ENCODE data around the gene CD53.

The CD53 gene

DNA sequence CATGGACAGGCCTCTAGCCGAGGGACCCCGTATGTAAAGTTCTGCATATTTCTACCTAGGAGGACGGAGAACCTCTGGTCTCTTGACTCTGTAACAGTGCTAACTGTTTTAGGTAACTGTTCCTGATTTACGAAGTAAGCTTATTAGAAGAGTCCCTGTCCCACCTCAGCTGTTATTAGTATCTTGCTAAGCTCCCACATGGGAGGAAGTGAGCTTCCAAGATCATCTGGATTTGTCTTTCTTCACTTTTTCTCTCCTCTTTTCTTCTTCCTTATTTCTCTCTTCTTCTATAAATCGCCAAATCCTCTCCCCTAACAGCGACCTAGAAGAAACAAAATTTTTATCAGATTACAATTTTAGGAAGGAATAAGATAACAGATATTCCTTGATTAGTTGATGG lies 4.4 kb downstream of the CD53 start:
- no peak for DNase-seq

DNA sequence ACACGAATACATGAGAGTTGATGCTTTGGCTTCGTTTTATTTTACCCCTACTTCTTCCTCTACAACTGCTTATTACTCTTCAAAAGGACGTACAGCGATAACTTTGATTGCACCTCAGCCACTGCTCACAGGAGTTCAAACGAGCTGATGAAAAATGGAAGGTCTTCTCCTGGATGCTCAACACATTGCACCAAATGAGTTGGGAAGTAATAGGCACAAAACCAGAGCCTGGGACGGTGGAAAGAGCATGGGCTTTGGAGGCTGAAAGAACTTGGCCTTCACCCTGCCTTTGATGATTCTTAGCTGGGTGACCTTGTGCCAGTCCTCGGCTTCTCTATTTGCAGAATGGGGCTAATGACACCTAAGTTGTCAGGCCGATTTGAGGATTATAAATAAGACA lies 4.8 kb downstream of the CD53 start:
- no peak for DNase-seq

DNA sequence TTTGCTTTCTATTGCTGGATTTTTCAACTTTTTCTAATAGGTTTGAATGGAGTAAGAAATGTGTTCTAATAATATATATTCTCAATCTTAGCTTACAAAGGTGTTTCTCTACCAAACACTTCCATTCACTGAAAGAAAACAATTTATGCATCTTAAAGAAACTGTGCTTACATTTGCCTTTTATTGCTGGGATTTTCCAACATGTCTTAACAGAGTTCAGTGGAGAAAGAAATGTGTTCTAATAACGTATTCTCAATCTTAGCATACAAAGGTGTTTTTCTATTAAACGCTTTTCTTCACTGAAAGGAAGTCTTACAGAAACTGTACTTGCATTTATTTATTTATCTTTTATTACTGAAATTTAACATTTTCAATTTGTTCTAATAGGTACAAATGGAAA lies 5.6 kb downstream of the CD53 start:
- no peak for DNase-seq

DNA sequence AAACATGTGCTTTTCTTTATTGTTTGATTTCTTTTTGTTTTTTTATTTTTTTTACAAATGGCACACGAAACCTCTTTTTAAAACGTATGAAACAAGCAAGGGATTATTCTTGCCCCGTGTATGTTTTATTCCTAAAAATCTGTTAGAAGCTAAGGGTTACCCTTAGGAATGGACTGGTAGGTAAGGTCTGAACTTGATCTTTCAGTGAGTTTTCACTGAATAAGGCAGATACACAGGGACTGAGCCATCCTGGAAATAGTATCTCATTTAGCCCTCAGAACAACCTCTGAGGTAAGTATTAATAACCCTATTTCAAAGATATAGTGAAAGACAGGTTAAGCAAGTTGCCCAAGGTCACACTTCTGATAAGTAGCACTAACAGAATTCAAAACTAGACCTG lies 6.0 kb downstream of the CD53 start:
- DNase-seq: no peak

DNA sequence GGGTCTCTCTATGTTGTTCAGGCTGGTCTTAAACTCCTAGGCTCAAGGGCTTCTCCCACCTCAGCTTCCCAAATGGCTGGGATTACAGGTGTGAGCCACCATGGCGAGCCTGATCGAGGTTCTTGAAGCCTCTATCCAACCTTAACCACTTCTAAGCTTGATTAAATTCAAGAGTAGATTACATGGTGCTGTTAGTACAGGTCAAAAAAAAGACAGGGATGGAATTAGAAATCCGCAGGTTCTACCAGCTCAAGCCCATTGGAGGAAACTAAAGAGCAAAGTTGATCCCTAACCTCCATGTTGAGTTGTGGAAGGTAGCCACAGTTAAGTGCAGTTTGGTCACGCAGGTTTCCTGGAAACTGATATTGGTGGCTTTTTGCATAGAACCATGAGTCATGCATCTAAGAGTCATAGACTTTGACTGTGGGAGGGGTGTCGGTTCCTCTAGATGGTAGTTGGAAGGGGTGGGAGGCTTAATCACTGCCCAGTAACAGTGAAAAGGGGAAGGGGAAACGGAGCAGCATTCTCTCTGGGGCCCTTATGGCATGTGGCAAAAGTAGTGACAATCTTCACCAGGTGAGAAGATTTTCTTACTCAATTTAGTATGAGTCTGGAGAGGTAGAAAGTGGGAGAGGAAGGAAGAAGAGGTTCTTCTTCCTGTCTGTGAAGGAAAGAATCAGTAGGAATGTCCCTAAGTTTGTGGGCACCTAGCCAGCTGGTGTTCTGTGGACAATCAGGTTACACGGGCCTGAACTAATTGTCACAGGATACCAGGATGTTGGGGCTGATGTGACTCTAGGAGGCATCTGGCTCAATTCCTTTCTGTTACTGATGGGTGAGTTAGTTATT lies 7.0 kb downstream of the CD53 start:
- DNase-seq: no peak

DNA sequence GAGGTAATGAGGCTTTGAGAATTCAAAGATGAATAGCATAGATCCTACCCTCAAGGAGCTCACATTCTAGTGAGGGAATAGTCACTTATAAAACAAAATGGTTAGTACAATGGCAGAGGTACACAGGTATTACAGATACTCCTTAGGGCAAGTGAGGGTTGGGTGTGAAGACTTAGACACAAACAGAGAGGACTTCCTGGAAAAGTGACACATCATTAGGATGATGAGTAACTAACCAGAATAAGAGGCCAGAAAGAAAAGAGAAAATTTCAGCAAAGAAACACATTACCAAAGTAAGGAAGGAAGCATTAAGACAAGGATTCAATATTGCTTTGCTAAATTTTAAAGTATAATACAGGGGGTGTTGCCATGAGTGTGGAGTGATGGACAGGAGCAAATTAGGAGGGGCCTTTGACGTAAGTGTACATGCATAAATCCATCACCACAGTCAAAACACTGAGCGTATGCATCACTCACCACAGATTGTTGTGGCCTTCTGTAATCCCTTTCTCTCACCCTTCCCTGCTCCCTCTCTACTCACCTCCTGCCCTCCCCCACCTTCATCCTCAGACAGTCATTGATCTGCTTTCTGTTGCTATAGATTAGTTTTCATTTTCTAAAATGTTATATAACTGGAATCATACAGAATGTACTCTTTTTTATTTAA lies 7.9 kb downstream of the CD53 start:
- no peak for DNase-seq

DNA sequence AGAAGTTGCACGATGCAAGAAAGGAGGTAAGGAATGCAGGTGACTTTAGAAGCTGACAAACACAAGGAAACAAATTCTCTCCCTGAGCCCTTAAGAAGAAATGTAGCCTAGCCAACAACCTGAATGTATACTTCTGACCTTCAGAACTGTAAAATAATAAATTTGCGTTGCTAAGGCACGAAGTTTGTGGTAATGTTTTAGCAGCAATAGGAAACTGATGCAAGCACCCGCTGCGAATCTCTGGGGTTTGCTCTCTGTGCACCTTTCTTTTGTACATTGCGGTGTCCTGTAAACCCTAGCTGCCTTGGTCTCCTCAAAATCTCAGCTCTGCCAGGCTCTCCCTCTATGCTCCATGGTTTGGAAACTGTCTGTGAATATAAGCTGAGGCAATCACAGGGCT lies 15.1 kb downstream of the CD53 start:
- no peak for DNase-seq

DNA sequence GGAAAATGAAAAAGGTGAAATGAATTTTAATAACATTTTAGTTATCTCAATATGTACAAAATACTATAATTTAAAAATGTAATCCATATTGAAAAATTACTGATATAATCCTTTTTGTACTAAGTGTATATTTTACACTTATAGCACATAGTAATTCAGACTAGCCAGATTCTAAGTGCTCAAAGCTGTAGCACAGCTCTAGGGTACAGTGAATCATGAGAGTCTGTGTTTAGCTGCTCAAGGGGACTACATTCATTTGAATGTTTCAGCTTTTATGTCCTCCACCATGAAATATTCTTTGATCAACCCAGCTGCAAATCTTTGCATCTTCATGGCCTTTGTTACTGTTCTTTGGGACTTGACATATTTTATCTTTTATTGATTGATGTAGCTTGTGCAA lies 15.7 kb downstream of the CD53 start:
- DNase-seq: no peak

DNA sequence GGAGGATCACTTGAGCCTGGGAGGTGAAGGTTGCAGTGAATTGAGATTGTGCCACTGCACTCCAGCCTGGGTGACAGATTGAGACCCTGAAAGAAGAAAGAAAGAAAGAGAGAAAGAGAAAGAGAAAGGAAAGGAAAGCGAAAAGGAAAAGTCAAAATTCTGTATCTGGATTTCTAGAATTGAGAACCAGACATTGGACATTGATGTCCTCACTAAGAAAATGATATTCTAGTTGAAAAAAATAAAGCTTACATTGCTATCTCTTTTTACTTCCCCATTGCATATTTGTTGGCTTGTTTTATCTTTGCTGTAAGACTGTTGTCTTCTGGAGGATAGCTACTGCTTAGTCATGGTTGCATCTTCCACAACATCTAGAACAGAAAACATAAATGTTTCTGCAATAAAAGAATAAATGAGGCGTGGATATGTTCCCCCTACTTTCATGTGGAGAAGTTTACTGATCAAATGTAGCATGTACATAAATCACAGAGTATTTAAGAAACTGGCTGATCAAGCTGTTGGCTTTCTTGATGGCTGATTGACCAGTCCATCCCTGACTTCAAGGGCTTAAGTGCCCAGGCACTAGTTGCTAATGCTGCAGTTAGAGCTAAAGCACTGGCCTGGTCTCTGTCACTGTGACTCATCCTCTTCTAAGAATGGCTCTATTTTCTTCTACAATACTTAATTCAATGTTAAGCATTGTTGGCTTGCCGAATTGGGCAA lies 17.7 kb downstream of the CD53 start:
- no peak for DNase-seq

DNA sequence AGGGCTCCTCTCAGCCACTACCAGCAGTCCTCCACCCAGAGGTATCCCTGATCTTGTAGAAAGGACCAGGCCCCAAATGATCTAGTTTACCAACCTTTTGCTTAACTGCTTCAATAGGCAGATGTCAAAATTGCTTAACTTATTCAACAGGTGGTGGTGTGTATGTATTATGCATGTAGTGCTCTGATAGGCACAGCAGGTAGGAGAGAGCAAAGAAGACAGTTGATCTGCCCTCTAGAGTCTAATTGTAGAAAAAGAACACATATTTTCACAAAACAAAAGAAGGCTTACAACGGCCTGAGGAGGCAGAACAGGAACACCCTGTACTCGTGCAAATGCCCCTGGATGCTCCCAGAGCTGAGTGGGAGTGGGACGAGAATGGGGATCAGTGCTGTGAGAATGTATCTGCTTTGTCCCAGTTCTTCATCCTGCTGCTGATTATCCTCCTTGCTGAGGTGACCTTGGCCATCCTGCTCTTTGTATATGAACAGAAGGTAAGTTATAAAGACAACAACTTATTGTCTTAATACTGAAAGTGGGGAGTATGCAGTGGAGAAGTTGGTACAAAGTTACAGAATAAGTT lies 21.1 kb downstream of the CD53 start:
- DNase-seq: no peak

DNA sequence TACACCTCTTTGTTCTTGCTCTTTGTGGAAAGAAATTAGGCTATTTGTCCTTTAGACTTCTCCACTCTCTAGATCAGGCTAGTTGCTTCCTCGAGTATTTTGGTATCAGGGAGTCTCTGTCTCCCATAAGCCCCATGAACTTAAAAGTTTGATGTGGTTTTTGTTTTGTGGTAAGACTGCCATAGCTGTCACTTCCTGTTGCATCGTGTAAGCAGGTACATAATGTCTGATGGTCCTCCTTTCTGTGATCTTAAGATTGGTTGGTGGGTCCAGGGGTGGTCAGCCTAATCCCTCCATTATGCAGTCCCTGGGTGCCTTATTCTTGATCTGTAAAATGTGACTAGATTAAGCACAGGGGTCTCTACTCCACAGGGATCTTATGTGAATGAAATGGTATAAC lies 23.1 kb downstream of the CD53 start:
- no peak for DNase-seq

DNA sequence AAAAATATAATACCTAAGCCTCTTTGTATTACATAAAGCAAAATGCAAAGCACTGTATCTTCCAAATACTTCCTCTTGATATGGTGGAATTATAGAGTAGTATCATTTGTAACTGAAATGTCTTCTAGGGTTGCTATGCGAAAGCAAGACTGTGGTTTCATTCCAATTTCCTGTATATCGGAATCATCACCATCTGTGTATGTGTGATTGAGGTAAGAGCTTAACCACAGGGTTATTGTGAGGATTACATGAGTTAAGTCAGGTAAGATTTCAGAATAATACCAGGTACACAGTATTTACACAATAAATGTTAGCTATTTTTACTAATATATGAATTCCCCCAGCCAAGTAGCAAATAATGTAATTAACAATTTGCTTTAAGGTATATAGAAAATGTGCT lies 24.7 kb downstream of the CD53 start:
- no peak for DNase-seq

DNA sequence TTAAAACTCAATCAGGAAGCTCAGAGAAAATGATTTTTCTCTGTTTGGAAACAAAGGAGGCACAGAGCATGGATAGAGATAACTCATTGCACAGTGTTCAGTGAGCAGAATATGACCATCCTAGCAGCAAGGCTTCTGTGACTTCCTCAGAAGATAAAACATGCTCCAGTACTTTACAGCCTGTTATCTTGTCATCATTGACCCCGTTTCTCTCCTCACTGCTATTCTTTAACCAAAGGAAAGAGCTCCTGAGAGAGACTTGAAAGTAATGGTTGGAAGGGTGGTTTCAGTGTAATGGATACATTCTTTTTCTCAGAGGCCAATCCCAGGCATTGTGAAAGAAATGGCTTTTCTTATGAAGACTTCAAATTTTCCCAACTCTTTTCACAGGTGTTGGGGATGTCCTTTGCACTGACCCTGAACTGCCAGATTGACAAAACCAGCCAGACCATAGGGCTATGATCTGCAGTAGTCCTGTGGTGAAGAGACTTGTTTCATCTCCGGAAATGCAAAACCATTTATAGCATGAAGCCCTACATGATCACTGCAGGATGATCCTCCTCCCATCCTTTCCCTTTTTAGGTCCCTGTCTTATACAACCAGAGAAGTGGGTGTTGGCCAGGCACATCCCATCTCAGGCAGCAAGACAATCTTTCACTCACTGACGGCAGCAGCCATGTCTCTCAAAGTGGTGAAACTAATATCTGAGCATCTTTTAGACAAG lies 25.9 kb downstream of the CD53 start:
- DNase-seq: no peak

DNA sequence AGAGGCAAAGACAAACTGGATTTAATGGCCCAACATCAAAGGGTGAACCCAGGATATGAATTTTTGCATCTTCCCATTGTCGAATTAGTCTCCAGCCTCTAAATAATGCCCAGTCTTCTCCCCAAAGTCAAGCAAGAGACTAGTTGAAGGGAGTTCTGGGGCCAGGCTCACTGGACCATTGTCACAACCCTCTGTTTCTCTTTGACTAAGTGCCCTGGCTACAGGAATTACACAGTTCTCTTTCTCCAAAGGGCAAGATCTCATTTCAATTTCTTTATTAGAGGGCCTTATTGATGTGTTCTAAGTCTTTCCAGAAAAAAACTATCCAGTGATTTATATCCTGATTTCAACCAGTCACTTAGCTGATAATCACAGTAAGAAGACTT lies 26.5 kb downstream of the CD53 start:
- DNase-seq: no peak

DNA sequence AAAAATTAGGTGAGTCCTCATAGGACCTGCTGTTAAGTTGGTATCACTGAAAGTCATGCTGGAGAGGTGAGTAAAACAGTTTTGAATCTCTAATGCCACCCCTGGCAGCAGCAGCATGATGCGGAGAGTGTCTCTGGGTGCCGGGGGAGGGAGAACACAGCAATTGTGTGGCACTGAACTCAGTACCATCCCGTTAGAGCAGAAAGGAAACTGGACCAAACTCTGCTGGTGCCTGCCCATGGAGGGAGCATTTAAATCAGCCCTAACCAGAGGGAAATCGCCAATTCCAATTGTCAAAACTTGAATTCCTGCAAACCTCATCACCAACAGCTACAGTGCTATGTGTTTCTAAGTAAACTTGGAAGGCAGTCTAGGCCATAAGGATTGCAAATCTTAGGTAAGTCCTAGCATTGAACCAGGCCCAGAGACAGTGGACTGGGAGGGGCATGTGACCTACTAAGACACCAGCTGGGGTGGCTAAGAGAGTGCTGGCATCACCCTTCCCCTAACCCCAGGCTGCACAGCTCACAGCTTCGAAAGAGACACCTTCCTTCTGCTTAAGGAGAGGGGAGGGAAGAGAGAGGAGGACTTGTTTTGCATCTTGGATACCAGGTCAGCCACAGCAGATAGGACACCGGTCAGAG lies 30.0 kb downstream of the CD53 start:
- no peak for DNase-seq

DNA sequence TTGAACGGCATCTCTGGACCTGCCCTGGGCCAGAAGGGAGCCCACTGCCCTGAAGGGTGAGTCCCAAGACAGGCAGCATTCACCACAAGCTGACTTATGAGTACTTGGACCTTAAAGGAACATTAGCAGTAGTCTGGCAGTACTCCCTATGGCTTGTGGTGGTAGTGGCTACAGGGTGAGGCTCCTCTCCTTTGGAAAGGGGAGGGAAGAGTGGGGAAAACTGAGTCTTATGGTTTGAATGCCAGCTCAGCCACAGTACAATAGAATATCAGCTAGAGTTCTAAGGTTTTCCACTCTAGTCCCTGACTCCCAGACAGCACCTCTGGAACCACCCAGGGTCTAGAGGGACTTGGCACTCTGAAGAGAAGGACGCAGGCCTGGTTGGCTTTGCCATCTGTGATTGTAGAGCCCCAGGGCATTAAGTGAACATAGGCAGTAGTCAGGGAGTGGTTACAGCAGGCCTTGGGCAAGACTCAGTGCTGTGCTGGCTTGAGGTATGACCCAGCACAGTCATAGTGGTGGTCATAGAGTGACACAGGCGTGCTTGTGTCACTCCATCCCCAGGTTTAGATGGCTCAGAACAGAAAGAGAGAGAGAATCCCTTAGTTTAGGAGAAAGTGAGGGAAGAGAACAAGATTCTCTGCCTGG lies 31.0 kb downstream of the CD53 start:
- DNase-seq: no peak

DNA sequence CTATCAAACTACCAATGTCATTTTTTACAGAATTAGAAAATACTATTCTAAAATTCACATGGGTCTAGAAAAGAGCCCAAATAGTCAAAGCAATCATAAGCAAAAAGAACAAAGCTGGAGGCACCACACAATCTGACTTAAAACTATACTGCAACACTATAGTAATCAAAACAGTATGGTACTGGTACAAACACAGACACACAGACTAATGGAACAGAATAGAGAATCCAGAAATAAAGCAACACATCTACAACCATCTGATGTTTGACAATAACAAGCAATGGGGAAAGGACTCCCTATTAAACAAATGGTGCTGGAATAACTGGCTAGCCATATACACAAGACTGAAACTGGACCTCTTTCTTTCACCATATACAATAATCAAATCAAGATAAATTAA lies 39.8 kb downstream of the CD53 start:
- DNase-seq: no peak

DNA sequence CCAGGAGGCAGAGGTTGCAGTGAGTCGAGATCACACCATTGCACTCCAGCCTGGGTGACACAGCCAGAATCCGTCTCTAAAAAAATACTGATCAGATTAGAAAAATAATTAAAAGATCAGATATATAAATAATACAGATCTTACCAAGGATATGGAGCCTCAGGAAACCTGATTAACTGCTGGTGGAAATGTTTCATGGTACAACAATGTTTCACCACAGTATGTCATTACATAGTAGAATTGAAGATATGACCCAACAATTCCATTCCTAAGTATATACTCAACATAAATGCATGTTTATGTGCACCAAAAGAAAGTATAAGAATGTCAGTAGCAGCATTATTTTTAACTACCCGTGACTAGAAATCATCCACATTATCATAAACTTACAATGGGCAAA lies 41.7 kb downstream of the CD53 start:
- no peak for DNase-seq

DNA sequence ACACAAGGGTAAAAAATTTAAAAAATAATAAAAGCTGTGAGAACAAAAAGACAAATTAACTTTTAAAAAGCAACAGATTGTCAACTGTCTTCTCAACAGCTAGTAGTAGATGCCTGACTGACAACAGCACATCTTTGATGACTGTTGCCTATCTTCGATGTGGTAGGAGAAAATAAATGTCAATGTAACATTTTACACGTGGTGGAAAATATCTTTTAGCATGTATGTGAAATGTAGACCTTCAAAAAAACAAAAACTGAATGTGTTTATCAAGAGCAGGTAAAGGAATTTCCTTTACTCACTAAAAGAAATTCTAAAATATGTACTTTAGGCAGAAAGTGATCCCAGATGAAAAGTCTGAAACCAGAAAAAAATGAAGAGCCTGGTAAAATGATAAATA lies 42.9 kb downstream of the CD53 start:
- no peak for DNase-seq

DNA sequence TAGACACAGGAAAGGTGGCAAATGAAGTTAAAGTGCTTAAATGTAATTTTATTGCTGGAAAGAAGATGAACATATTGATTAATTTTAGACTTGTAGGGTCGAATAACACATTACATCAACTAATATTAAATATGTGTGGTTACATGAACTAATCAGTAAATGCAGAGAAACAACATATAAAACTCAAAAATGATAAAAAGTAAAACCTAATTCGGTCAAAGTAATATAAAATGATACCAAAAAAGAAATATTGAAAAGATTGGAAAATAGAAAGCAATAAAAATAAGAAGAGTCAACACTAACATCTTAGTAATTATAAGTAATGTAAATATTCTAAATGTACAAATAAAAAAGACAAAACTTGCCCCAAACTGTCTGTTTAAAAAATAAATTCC lies 43.3 kb downstream of the CD53 start:
- no peak for DNase-seq

DNA sequence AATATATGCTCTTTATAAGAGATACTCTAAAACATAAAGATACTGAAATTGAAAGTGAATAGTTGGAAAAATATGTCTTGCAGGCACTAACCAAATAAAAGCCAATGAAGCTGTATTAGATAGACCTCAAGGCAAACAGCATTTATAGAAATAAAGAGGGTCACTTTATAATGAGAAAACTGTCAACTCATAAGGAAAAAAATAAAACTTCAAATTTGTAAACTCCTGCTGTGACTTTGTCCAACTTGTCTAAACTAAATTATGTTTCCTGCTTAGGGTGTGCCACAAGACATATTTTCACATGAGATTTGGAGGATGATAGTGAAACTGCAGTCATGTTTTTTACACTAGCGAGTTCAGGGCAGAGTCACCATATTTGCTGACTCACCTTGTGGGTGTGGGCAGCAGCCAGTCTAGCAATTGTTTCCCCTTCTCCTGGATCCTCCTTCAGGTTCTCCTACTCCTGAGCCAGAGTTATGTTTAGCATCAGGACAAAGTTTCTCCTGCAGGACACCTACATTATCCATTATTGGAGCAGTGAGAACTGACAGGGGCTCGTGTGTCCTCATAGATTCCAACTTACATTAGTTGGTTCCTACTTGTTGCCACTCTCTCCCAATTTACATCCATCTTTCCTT lies 43.8 kb downstream of the CD53 start:
- DNase-seq: no peak

DNA sequence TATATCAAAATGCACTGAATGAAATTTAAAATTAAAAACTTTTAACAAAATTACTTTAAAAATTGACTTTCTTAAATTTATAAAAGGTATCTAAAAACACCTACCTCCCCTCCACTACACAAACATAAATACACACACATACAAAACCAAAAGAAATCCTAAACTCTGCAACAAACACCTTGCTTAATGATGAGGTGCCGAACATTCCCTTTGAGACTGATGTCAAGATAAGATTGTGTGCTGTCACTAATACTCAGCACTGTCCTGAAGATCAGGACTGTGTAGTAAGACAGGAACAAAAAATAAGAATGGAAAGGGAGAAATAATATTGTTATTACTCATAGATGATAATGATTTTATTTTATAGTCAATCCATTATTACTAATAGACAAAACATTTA lies 45.1 kb downstream of the CD53 start:
- no peak for DNase-seq
